A673 (cell line): ENCODE results near the gene PIGN. TPM values are rescaled to one million over a fixed set of nuclear protein-coding genes. Genes with fewer than 3 reads are reported as not detected.

Source experiments
- BruUV-seq: library from RNA; stranded (reverse); fragments of 400-500 nt; replicated peaks from 2 replicates; lab custom pipeline; 2021; lab: Mats Ljungman, UMichigan
- CTCF ChIA-PET: fragments of 300-600 bp; sonication (Branson Sonifier 250); formaldehyde crosslinking; loops from one replicate; lab custom pipeline; 2022; ENCODE audit warnings: antibody characterized with exemption; lab: Charles Lee
- POLR2A ChIA-PET: fragments of 300-600 bp; sonication (Branson Sonifier 250); formaldehyde crosslinking; loops from one replicate; lab custom pipeline; 2022; ENCODE audit warnings: antibody characterized with exemption; ENCODE audit not compliant: low non-redundant PET; lab: Charles Lee
- DNase-seq: peaks from one replicate; pipeline ENCODE4 v3.0.0-alpha.2; 2015; ENCODE audit warnings: low spot score
- H3K27ac ChIP-seq: fragments of 200-600 bp; sonication (generic); 2 replicates; pipeline ENCODE4 v1.5.1; 2016; ENCODE audit warnings: mixed run types, low read depth, mild to moderate bottlenecking, mixed read lengths, antibody characterized with exemption, low read length; ENCODE audit not compliant: poor library complexity, severe bottlenecking
- H3K27me3 ChIP-seq: fragments of 200-600 bp; sonication (generic); replicated peaks from 2 replicates; pipeline ENCODE4 v1.6.1; 2017; ENCODE audit warnings: mixed run types, low read depth, mild to moderate bottlenecking, mixed read lengths, antibody characterized with exemption, low read length; ENCODE audit not compliant: insufficient read depth, poor library complexity
- H3K36me3 ChIP-seq: fragments of 200-600 bp; sonication (generic); 2 replicates; pipeline ENCODE4 v1.6.1; 2016; ENCODE audit warnings: mixed run types, mild to moderate bottlenecking, mixed read lengths, antibody characterized with exemption, low read length; ENCODE audit not compliant: insufficient read depth, poor library complexity, severe bottlenecking
- H3K4me1 ChIP-seq: fragments of 200-600 bp; sonication (generic); 2 replicates; pipeline ENCODE4 v1.6.1; 2017; ENCODE audit warnings: mixed run types, mild to moderate bottlenecking, mixed read lengths, antibody characterized with exemption, low read length; ENCODE audit not compliant: insufficient read depth, poor library complexity, severe bottlenecking
- H3K4me3 ChIP-seq: fragments of 200-600 bp; sonication (generic); 2 replicates; pipeline ENCODE4 v1.5.1; 2016; ENCODE audit warnings: low read depth, mixed run types, mild to moderate bottlenecking, mixed read lengths, low read length; ENCODE audit not compliant: poor library complexity, severe bottlenecking
- H3K9me3 ChIP-seq: fragments of 200-600 bp; sonication (generic); 2 replicates; pipeline ENCODE4 v1.6.1; 2016; ENCODE audit warnings: mixed run types, low read depth, mild to moderate bottlenecking, mixed read lengths, antibody characterized with exemption, low read length; ENCODE audit not compliant: poor library complexity, severe bottlenecking
- EZH2 ChIP-seq: fragments of 200-600 bp; sonication (generic); IDR thresholded peaks from 2 replicates; pipeline ENCODE4 v1.6.1; 2017; ENCODE audit warnings: borderline replicate concordance, low read depth, mild to moderate bottlenecking, mixed read lengths, antibody characterized with exemption, low read length; ENCODE audit not compliant: poor library complexity, severe bottlenecking
- intact Hi-C: fragments of 100-400 bp; cut with micrococcal nuclease; formaldehyde crosslinking; loops from one replicate; pipeline ENCODE4 v1.10.0; 2022; ENCODE audit not compliant: unreplicated experiment
- total RNA-seq: library from RNA; stranded (reverse); gene quantifications from 2 replicates; pipeline ENCODE4 v1.2.3, GENCODE V29; 2021
- TF ChIP-seq, protein P1 (sequence below): fragments of 300-800, 200-600 bp; sonication (generic); conservative IDR thresholded peaks from 2 replicates; pipeline ENCODE4 v1.5.1; 2017; ENCODE audit warnings: low read depth, mild to moderate bottlenecking, antibody characterized with exemption, low read length, moderate library complexity, mixed read lengths

The PIGN gene
- total RNA-seq, 1 experiment from 2014 or later, result 23.8 TPM

- POLR2A ChIA-PET, result no interaction called here
- intact Hi-C loops, result no loop called here
- no peaks in the 10 kb centered on the region for H3K36me3 ChIP-seq
These were observed 11.4 kb upstream of the PIGN start for GRCh38 chr18:62198259-62198658.

DNA sequence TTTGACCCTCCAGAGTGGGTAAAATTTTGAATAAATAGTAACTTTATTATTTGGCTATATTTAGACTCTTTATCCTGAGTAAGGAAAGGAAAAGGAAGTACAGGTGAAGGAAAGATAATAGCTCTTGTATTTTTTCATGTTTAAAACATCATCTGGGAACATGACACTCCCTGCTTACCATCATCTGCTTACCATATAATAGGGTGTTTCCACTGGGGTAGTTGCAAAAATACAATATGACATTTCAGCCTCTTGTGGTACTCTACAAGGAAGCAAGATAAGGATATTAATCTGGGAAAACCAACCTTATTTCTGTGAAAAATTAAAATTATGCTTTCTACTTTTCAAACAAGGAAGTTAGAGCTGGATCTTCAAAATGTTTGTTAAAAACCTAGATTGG lies 10.1 kb upstream of the PIGN start:
- ChIA-PET POLR2A (no interaction called here), CTCF (no interaction called here)
- intact Hi-C loops, result no loop called here
- Histone ChIP-seq H3K27me3 (no peaks in the 10 kb centered on the region), H3K4me3 (no peak overlapping the region), H3K9me3 (peaks cover 5% of the 10 kb centered on the region), H3K4me1 (no peaks in the 10 kb centered on the region), H3K27ac (no peak overlapping the region), H3K36me3 (no peaks in the 10 kb centered on the region)
- BruUV-seq, result no TSS peak
- TF ChIP-seq, protein P1, sequence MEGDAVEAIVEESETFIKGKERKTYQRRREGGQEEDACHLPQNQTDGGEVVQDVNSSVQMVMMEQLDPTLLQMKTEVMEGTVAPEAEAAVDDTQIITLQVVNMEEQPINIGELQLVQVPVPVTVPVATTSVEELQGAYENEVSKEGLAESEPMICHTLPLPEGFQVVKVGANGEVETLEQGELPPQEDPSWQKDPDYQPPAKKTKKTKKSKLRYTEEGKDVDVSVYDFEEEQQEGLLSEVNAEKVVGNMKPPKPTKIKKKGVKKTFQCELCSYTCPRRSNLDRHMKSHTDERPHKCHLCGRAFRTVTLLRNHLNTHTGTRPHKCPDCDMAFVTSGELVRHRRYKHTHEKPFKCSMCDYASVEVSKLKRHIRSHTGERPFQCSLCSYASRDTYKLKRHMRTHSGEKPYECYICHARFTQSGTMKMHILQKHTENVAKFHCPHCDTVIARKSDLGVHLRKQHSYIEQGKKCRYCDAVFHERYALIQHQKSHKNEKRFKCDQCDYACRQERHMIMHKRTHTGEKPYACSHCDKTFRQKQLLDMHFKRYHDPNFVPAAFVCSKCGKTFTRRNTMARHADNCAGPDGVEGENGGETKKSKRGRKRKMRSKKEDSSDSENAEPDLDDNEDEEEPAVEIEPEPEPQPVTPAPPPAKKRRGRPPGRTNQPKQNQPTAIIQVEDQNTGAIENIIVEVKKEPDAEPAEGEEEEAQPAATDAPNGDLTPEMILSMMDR, result no peak
- TF ChIP-seq EZH2, result no peak
- DNase-seq, result no peak

More at GRCh38 chr18:62198259-62198658, 11.4 kb upstream of the PIGN start:
- TF ChIP-seq EZH2, result no peak
- TF ChIP-seq, protein P1, result no peak
- Histone ChIP-seq H3K27ac (no peak overlapping the region), H3K4me1 (no peaks in the 10 kb centered on the region), H3K9me3 (no peaks in the 10 kb centered on the region), H3K27me3 (no peaks in the 10 kb centered on the region), H3K4me3 (no peak overlapping the region)
- CTCF ChIA-PET, result interaction anchor here (0.5 kb wide), 1 partner anchor 12 kb away, joined by 6 read pairs; no protein-coding TSS in a partner anchor
- no TSS peak for BruUV-seq
- DNase-seq, result no peak

GRCh38 chr18:62196079-62196478 lies 9.2 kb upstream of the PIGN start:
- CTCF ChIA-PET, result no interaction called here

More at GRCh38 chr18:62196079-62196478, 9.2 kb upstream of the PIGN start:
- H3K36me3 ChIP-seq, result no peaks in the 10 kb centered on the region
- intact Hi-C loops, result no loop called here
- H3K4me3 ChIP-seq, result no peak overlapping the region
- no peak for DNase-seq
- no peak for TF ChIP-seq EZH2
- TF ChIP-seq, protein P1, result no peak
- no peak overlapping the region for H3K27ac ChIP-seq
- H3K9me3 ChIP-seq, result peaks cover 5% of the 10 kb centered on the region
- POLR2A ChIA-PET, result no interaction called here
- no peaks in the 10 kb centered on the region for H3K27me3 ChIP-seq
- H3K4me1 ChIP-seq, result no peaks in the 10 kb centered on the region
- BruUV-seq, result no TSS peak
